HG03565 (cell line): ENCODE measurements around the gene SPAAR.
"Not testable (repeated sequence)": the region's sequence is repeated elsewhere in the genome, so short reads cannot be mapped to it uniquely, and the experiment has no call there.

Experiments used
- ATAC-seq: cut with Tn5 transposase; IDR thresholded peaks from one replicate; pipeline ENCODE4 v1.9.1; 2021; ENCODE audit warnings: mild to moderate bottlenecking, moderate library complexity; ENCODE audit not compliant: unreplicated experiment

SPAAR gene

GRCh38 chr9:35920051-35920620, 10.8 kb downstream of the SPAAR start:
- no peak for ATAC-seq

- ATAC-seq, result no peak
These were observed 14.3 kb downstream of the SPAAR start for GRCh38 chr9:35923598-35923926.

- ATAC-seq, result no peak
These were observed 14.9 kb downstream of the SPAAR start for GRCh38 chr9:35923927-35924763.

- ATAC-seq, result no peak
These were observed 19.5 kb downstream of the SPAAR start for GRCh38 chr9:35928591-35929452.

- no peak for ATAC-seq
These were observed 20.1 kb downstream of the SPAAR start for GRCh38 chr9:35929453-35929718.

GRCh38 chr9:35930521-35930920, 21.2 kb downstream of the SPAAR start:
- ATAC-seq, result no peak

GRCh38 chr9:35930989-35931388, 21.7 kb downstream of the SPAAR start:
- no peak for ATAC-seq

- ATAC-seq, result no peak
These were observed 23.4 kb downstream of the SPAAR start for GRCh38 chr9:35932735-35933134.

- ATAC-seq, result no peak
These were observed 24.3 kb downstream of the SPAAR start for GRCh38 chr9:35933550-35934067.

- not testable (repeated sequence) for ATAC-seq
These were observed 24.8 kb downstream of the SPAAR start for GRCh38 chr9:35934069-35934468.

GRCh38 chr9:35935261-35935660, 26.0 kb downstream of the SPAAR start:
- ATAC-seq, result no peak

GRCh38 chr9:35935755-35936509, 26.6 kb downstream of the SPAAR start:
- ATAC-seq, result no peak

- ATAC-seq, result no peak
These were observed 27.9 kb downstream of the SPAAR start for GRCh38 chr9:35937227-35937626.

- ATAC-seq, result no peak
These were observed 29.4 kb downstream of the SPAAR start for GRCh38 chr9:35938474-35939356.

- no peak for ATAC-seq
These were observed 30.5 kb downstream of the SPAAR start for GRCh38 chr9:35939679-35940250.

- ATAC-seq, result no peak
These were observed 31.4 kb downstream of the SPAAR start for GRCh38 chr9:35940458-35941407.

- no peak for ATAC-seq
These were observed 33.0 kb downstream of the SPAAR start for GRCh38 chr9:35942286-35942685.

- ATAC-seq, result no peak
These were observed 34.9 kb downstream of the SPAAR start for GRCh38 chr9:35944173-35944572.

GRCh38 chr9:35944841-35945240, 35.6 kb downstream of the SPAAR start:
- no peak for ATAC-seq
